ENCODE data around the gene IL6ST.

IL6ST gene

DNA sequence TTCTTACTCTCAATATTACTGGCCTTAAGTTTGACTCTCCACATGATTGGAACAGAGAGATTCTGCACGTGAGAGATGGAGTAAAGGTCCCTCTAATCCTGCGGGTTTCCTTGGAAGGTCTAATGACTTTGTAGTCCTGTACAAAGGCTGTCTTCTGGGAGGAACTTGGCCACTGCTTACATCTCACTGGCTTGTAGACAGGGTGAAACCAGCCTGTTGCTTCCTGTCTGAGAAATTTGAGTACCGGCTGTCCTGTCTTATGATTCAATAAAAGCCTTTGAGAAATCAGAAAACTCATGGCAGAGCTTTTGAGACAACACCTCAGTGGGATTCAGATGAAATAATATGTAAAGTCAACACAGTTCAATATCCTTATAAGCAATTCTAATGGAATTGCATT lies 100.6 kb downstream of the IL6ST start:
- no peak for DNase-seq (ENCODE audit: low spot score)

DNA sequence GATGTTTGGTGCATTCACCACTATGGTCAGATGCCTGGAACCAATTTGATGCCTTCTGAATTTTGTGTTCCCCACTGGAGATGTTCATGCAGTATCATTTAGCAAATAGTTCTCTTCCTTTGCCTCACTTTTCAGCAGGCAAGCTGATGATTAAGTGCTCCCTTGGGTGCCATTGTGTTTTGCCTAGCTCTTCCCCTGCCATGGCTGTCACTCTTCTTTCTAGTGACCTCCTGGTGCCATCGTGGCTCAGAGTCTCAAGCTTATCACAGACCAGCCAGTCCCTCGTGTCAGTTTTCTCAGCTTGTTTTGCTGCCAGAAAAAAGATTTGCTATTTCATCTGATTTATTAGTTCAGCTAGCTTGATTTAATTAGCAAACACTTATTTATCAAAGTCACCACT lies 102.3 kb downstream of the IL6ST start:
- DNase-seq (ENCODE audit: low spot score) = no peak

DNA sequence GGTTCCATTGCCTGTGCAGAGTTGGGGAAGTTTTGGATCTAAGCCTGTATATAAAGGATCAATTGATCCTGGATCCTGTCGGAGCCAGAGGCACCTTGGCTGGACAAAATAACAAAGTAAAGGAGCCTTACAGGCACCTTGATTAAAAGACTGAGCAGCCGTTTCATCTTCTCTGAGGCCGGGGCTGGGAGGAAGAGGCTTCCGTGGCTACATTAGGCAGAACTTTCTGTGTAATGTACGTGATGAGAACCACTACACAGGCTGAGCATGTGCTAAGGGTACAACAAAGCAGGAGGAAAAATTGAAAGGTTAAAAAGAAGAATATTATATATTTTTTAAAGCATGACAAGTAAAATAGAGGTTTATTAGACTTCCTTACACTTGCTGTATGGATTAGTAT lies 106.6 kb downstream of the IL6ST start:
- no peak for DNase-seq (ENCODE audit: low spot score)

DNA sequence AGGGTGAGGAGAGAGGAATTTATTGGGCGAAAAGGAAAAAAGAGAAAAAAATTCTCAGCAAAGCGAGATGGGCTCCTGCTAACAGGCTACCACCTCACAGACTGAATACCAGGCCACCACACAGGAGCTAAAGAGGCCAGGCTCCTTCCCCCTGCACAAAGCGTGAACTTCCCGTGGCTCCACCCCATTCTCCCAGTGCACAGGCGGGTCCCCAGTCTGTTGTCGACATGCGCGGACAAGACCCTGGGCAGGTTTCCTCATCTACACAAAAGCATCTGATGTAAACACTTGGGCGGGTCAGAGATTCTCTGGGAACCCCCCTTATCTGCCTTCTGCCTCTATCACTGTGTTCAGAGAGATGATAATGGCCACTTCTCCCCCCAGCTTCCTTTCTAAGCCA lies 109.4 kb downstream of the IL6ST start:
- DNase-seq (ENCODE audit: low spot score) = no peak

All from hematopoietic multipotent progenitor cell treated with erythropoietin and hydrocortisone succinate and interleukin-3 and kit ligand, for 15 days (in vitro differentiated cells).